PC-3 (cell line): ENCODE data around the gene HADHB.

Experiments
- EZH2 ChIP-seq: fragments of 300-600 bp; sonication (generic); IDR thresholded peaks from one replicate; pipeline ENCODE4 v1.6.1; 2017; ENCODE audit warnings: antibody characterized with exemption, mild to moderate bottlenecking, low read length; ENCODE audit not compliant: unreplicated experiment
- EZH2phosphoT487 ChIP-seq: fragments of 300-600 bp; sonication (generic); IDR thresholded peaks from 2 replicates; pipeline ENCODE4 v1.6.1; 2018; ENCODE audit warnings: mild to moderate bottlenecking, antibody characterized with exemption, low read length, borderline replicate concordance
- TF ChIP-seq, protein P1 (sequence below): fragments of 300-600 bp; sonication (generic); conservative IDR thresholded peaks from 2 replicates; pipeline ENCODE4 v1.5.1; 2017; ENCODE audit warnings: antibody characterized with exemption, low read depth, mild to moderate bottlenecking, low read length

DNA sequence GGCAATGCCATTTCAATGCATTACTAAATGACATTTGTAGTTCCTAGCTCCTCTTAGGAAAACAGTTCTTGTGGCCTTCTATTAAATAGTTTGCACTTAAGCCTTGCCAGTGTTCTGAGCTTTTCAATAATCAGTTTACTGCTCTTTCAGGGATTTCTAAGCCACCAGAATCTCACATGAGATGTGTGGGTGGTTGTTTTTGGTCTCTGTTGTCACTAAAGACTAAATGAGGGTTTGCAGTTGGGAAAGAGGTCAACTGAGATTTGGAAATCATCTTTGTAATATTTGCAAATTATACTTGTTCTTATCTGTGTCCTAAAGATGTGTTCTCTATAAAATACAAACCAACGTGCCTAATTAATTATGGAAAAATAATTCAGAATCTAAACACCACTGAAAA lies 45.3 kb downstream of the HADHB start:
- TF ChIP-seq, protein P1, sequence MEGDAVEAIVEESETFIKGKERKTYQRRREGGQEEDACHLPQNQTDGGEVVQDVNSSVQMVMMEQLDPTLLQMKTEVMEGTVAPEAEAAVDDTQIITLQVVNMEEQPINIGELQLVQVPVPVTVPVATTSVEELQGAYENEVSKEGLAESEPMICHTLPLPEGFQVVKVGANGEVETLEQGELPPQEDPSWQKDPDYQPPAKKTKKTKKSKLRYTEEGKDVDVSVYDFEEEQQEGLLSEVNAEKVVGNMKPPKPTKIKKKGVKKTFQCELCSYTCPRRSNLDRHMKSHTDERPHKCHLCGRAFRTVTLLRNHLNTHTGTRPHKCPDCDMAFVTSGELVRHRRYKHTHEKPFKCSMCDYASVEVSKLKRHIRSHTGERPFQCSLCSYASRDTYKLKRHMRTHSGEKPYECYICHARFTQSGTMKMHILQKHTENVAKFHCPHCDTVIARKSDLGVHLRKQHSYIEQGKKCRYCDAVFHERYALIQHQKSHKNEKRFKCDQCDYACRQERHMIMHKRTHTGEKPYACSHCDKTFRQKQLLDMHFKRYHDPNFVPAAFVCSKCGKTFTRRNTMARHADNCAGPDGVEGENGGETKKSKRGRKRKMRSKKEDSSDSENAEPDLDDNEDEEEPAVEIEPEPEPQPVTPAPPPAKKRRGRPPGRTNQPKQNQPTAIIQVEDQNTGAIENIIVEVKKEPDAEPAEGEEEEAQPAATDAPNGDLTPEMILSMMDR = no peak
- TF ChIP-seq EZH2 (no peak), EZH2phosphoT487 (no peak)
